Panc1 (cell line): ENCODE measurements around the gene KRTAP2-1.

Experiments
- CTCF ChIP-seq: fragments of 450-650 bp; IDR thresholded peaks from 2 replicates; pipeline ENCODE4 v1.5.1; 2017; ENCODE audit warnings: mild to moderate bottlenecking
- POLR2AphosphoS5 ChIP-seq: IDR thresholded peaks from 2 replicates; pipeline ENCODE4 v1.6.1; 2012; ENCODE audit warnings: mild to moderate bottlenecking, low read depth, low read length, moderate library complexity
- REST ChIP-seq, 2 experiments: IDR thresholded peaks; 2 replicates each; pipeline ENCODE4 v1.6.1; 2011 to 2012; ENCODE audit warnings: low read depth in 2 of 2, control low read depth in 1 of 2, low read length in 1 of 2, mild to moderate bottlenecking in 1 of 2, moderate library complexity in 1 of 2; ENCODE audit not compliant: insufficient read depth in 1 of 2
- SIN3A ChIP-seq: IDR thresholded peaks from 2 replicates; pipeline ENCODE4 v1.6.1; 2012; ENCODE audit warnings: low read depth, mild to moderate bottlenecking, low read length, moderate library complexity, borderline replicate concordance; ENCODE audit not compliant: insufficient read depth
- TCF7L2 ChIP-seq: IDR thresholded peaks from 2 replicates; pipeline ENCODE4 v1.6.1; 2011; ENCODE audit warnings: mild to moderate bottlenecking, low read depth, low read length, inconsistent platforms

GRCh38 chr17:41010441-41010840 is 36.7 kb downstream of the KRTAP2-1 start:
- TF ChIP-seq CTCF (no peak), SIN3A (no peak), POLR2AphosphoS5 (no peak), REST (IDR thresholded peaks at IDR 0.05; ENCODE audit: insufficient read depth in 1 of 2, low read depth in 2 of 2, low read length in 1 of 2) (no peak), TCF7L2 (no peak)
